Vagina (tissue), 2 donors: ENCODE data around the gene RNF112.
"Not testable (repeated sequence)": the region's sequence is repeated elsewhere in the genome, so short reads cannot be mapped to it uniquely, and the experiment has no call there.

Experiments used
- POLR2A ChIP-seq, 2 donors: fragments of 450-650 bp; IDR thresholded peaks; one replicate each; pipeline ENCODE4 v1.6.1; 2017; ENCODE audit warnings: antibody characterized with exemption in 2 of 2, mild to moderate bottlenecking in 2 of 2, moderate library complexity in 2 of 2
- POLR2AphosphoS5 ChIP-seq, 2 donors: sonication (generic); formaldehyde crosslinking; IDR thresholded peaks; one replicate each; pipeline ENCODE4 v1.9.0; 2017; ENCODE audit warnings: antibody characterized with exemption in 2 of 2, mild to moderate bottlenecking in 2 of 2, low read depth in 1 of 2; ENCODE audit not compliant: insufficient read depth in 1 of 2
- TF ChIP-seq, protein P1 (sequence below), 3 experiments: fragments of 450-650 bp in 2 of 3; fragments of 200-600 bp in 1 of 3; sonication (generic) in 1 of 3; IDR thresholded peaks; one replicate each; pipeline ENCODE4 v1.5.1; 2017 to 2019; ENCODE audit warnings: antibody characterized with exemption in 3 of 3, mild to moderate bottlenecking in 2 of 3, moderate library complexity in 2 of 3

DNA sequence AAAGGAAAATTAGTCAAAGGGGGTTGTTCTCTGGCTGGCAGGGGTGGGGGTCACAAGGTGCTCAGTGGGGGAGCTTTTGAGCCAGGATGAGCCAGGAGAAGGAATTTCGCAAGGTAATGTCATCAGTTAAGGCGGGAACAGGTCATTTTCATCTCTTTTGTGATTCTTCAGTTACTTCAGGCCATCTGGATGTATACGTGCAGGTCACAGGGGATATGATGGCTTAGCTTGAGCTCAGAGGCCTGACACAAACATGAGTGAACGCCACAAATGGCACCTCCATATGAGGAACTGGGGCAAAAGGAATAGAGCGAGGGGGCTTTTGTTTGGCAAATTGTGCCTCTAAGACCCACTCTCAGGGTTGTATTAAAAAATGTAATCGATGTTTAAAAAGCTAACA is 47.4 kb downstream of the RNF112 start:
- not testable (repeated sequence) for TF ChIP-seq POLR2AphosphoS5 (IDR thresholded peaks at IDR 0.05; ENCODE audit: insufficient read depth in 1 of 2, low read depth in 1 of 2); POLR2A (IDR thresholded peaks at IDR 0.05)
- TF ChIP-seq, protein P1, sequence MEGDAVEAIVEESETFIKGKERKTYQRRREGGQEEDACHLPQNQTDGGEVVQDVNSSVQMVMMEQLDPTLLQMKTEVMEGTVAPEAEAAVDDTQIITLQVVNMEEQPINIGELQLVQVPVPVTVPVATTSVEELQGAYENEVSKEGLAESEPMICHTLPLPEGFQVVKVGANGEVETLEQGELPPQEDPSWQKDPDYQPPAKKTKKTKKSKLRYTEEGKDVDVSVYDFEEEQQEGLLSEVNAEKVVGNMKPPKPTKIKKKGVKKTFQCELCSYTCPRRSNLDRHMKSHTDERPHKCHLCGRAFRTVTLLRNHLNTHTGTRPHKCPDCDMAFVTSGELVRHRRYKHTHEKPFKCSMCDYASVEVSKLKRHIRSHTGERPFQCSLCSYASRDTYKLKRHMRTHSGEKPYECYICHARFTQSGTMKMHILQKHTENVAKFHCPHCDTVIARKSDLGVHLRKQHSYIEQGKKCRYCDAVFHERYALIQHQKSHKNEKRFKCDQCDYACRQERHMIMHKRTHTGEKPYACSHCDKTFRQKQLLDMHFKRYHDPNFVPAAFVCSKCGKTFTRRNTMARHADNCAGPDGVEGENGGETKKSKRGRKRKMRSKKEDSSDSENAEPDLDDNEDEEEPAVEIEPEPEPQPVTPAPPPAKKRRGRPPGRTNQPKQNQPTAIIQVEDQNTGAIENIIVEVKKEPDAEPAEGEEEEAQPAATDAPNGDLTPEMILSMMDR (IDR thresholded peaks at IDR 0.05): not testable (repeated sequence)
